Measurements from ENCODE around the gene ATP6V0C. TPM values are rescaled to one million over a fixed set of nuclear protein-coding genes. Genes with fewer than 3 reads are reported as not detected.

ATP6V0C gene
- total RNA-seq, 1 donor = 18.8 TPM

DNA sequence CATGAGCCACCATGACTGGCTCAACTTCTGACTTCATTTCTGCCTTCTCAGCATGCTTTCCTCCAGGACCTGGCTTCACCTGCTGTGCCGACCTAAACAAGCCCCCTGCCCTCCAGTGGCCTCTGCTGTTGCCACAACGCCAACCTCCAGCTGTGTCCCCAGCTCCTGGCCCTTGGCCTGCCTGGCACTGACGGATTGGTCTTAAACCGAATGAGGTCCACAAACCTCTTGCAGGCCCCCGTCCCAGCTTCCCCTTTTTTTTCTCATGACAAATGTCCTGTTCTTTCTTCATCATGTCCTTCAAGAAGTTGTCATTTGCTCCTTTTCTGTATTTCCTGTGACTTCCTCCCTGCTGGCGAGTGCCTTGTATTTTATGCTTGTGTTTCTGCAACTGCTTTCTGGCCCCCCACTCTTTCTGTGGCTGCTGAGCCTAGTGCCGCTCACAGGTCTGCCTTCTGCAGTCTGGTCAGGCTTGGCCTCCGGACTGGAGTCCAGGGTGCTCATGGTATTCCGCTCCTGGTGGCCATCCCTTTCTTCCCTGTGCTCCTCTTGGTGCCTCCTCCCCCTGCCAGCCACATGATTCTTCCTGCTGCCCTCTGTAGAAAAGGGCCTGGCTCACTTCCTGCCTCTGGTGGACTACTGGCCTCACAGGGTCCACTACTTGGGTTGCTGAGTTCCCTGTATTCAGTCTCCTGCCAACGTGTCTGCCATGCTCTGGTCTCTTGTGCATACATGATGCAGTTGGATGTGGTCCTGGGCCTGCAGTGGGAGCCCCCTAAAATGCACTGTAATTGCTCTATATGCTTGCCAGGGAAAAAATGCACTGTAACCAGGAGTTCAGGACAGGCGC is 2.9 kb downstream of the ATP6V0C start:
- Histone ChIP-seq H4K20me1 (ENCODE audit: insufficient read depth, low read length) (peaks cover 57% of the 10 kb centered on the region), H3K79me2 (ENCODE audit: insufficient read depth, low read length) (peaks cover 72% of the 10 kb centered on the region), H3K4me3 (ENCODE audit: insufficient read depth, low read length) (peak overlapping the region; percentile 30), H3K27ac (ENCODE audit: low read depth, low read length) (peak overlapping the region; percentile 41), H3K4me2 (ENCODE audit: insufficient read depth, low read length) (peak overlapping the region; percentile 99), H3K9me3 (ENCODE audit: low read depth, low read length) (no peaks in the 10 kb centered on the region), H3K27me3 (ENCODE audit: insufficient read depth, low read length) (no peaks in the 10 kb centered on the region), H3K36me3 (ENCODE audit: insufficient read depth, low read length) (peaks cover 9% of the 10 kb centered on the region), H3K4me1 (ENCODE audit: insufficient read depth, low read length) (peaks cover 46% of the 10 kb centered on the region), H2AFZ (ENCODE audit: low read length) (no peak overlapping the region)
- peak; percentile 95 for DNase-seq (ENCODE audit: insufficient read length, low spot score, missing footprints)
- TF ChIP-seq CTCF (IDR thresholded peaks at IDR 0.05; ENCODE audit: extremely low read depth, low read depth, low read length) = no peak

- peaks cover 41% of the 10 kb centered on the region for H3K4me1 ChIP-seq (ENCODE audit: insufficient read depth, low read length)
- no peaks in the 10 kb centered on the region for H3K27me3 ChIP-seq (ENCODE audit: insufficient read depth, low read length)
- H3K36me3 ChIP-seq (ENCODE audit: insufficient read depth, low read length) = peaks cover 11% of the 10 kb centered on the region
- no peaks in the 10 kb centered on the region for H3K9me3 ChIP-seq (ENCODE audit: low read depth, low read length)
- H2AFZ ChIP-seq (ENCODE audit: low read length) = no peak overlapping the region
- DNase-seq (ENCODE audit: insufficient read length, low spot score, missing footprints) = peak; percentile 42
- H3K79me2 ChIP-seq (ENCODE audit: insufficient read depth, low read length) = peaks cover 84% of the 10 kb centered on the region
- no peak for TF ChIP-seq CTCF (IDR thresholded peaks at IDR 0.05; ENCODE audit: extremely low read depth, low read depth, low read length)
- peaks cover 58% of the 10 kb centered on the region for H4K20me1 ChIP-seq (ENCODE audit: insufficient read depth, low read length)
- H3K4me2 ChIP-seq (ENCODE audit: insufficient read depth, low read length) = no peak overlapping the region
- H3K27ac ChIP-seq (ENCODE audit: low read depth, low read length) = no peak overlapping the region
- H3K4me3 ChIP-seq (ENCODE audit: insufficient read depth, low read length) = no peak overlapping the region
Observed at GRCh38 chr16:2517954-2518605, 4.3 kb downstream of the ATP6V0C start.

DNA sequence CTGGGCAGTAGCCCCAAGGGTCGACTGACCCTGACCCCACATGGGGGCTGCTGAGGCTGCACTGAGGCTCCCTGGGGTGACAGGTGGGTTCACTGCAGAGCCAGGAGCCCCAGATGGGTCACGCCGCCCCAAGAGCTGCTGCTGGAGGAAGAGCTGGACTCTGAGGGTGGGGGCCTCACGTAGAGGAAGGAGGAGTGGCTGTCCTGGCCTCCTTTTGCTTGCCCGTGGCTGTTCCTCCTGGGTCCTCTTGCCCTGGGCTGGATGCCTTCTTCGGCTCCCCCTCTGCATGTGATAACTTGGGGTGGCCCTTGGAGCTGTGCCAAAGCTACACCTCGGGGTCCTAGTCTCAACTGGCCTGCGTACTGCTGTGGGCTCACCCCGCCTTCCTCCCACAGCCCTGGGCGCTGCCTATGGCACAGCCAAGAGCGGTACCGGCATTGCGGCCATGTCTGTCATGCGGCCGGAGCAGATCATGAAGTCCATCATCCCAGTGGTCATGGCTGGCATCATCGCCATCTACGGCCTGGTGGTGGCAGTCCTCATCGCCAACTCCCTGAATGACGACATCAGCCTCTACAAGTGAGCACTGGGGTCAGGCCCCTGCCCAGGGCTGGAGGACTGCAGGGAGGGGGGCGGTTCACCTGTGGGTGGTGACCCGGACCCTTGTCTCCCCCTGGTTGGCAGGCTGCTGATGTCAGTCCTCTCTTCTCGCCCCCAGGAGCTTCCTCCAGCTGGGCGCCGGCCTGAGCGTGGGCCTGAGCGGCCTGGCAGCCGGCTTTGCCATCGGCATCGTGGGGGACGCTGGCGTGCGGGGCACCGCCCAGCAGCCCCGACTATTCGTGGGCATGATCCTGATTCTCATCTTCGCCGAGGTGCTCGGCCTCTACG is 5.3 kb downstream of the ATP6V0C start:
- H3K9me3 ChIP-seq (ENCODE audit: low read depth, low read length) = no peaks in the 10 kb centered on the region
- H3K36me3 ChIP-seq (ENCODE audit: insufficient read depth, low read length) = peaks cover 21% of the 10 kb centered on the region
- H3K4me2 ChIP-seq (ENCODE audit: insufficient read depth, low read length) = no peak overlapping the region
- H3K27me3 ChIP-seq (ENCODE audit: insufficient read depth, low read length) = no peaks in the 10 kb centered on the region
- H3K4me1 ChIP-seq (ENCODE audit: insufficient read depth, low read length) = peaks cover 38% of the 10 kb centered on the region
- H2AFZ ChIP-seq (ENCODE audit: low read length) = no peak overlapping the region
- peaks cover 92% of the 10 kb centered on the region for H3K79me2 ChIP-seq (ENCODE audit: insufficient read depth, low read length)
- no peak overlapping the region for H3K27ac ChIP-seq (ENCODE audit: low read depth, low read length)
- DNase-seq (ENCODE audit: insufficient read length, low spot score, missing footprints) = peak; percentile 78
- H3K4me3 ChIP-seq (ENCODE audit: insufficient read depth, low read length) = no peak overlapping the region
- TF ChIP-seq CTCF (IDR thresholded peaks at IDR 0.05; ENCODE audit: extremely low read depth, low read depth, low read length) = peak; percentile 9
- H4K20me1 ChIP-seq (ENCODE audit: insufficient read depth, low read length) = peaks cover 63% of the 10 kb centered on the region

Measured in osteoblast (primary cell).